ENCODE measurements around the gene CGNL1. TPM values are rescaled to one million over a fixed set of nuclear protein-coding genes. Genes with fewer than 3 reads are reported as not detected.

Gene CGNL1
- total RNA-seq, 1 donor from 2014 or later, result 31.9 TPM

- TF ChIP-seq CTCF (IDR thresholded peaks at IDR 0.05; ENCODE audit: borderline replicate concordance), result no peak
- no peak overlapping the region for H3K27ac ChIP-seq (replicated peaks)
- H3K36me3 ChIP-seq, result no peaks in the 10 kb centered on the region
- no peak overlapping the region for H3K4me3 ChIP-seq
- peaks cover 7% of the 10 kb centered on the region for H3K4me1 ChIP-seq
- no peaks in the 10 kb centered on the region for H3K9me3 ChIP-seq (replicated peaks)
- no peak for DNase-seq
- peaks cover 7% of the 10 kb centered on the region for H3K27me3 ChIP-seq (ENCODE audit: low read depth)
- intact Hi-C loops (cut with micrococcal nuclease), result no loop called here
Observed at GRCh38 chr15:57401546-57401945, 25.2 kb downstream of the CGNL1 start.

- no peaks in the 10 kb centered on the region for H3K36me3 ChIP-seq
- no peak for DNase-seq
- TF ChIP-seq CTCF (IDR thresholded peaks at IDR 0.05; ENCODE audit: borderline replicate concordance), result no peak
- peaks cover 7% of the 10 kb centered on the region for H3K4me1 ChIP-seq
- intact Hi-C loops (cut with micrococcal nuclease), result no loop called here
- H3K9me3 ChIP-seq (replicated peaks), result no peaks in the 10 kb centered on the region
- peaks cover 7% of the 10 kb centered on the region for H3K27me3 ChIP-seq (ENCODE audit: low read depth)
- H3K4me3 ChIP-seq, result no peak overlapping the region
- peak overlapping the region; percentile 52 for H3K27ac ChIP-seq (replicated peaks)
Observed at GRCh38 chr15:57403017-57403416, 26.7 kb downstream of the CGNL1 start.

GRCh38 chr15:57403566-57404325, 27.4 kb downstream of the CGNL1 start:
- DNase-seq, result no peak
- Histone ChIP-seq H3K9me3 (replicated peaks) (no peaks in the 10 kb centered on the region), H3K27ac (replicated peaks) (peak overlapping the region; percentile 52), H3K4me1 (peaks cover 7% of the 10 kb centered on the region), H3K27me3 (ENCODE audit: low read depth) (peaks cover 7% of the 10 kb centered on the region), H3K36me3 (no peaks in the 10 kb centered on the region), H3K4me3 (no peak overlapping the region)
- TF ChIP-seq CTCF (IDR thresholded peaks at IDR 0.05; ENCODE audit: borderline replicate concordance), result no peak
- intact Hi-C loops (cut with micrococcal nuclease), result no loop called here

GRCh38 chr15:57405133-57405532, 28.8 kb downstream of the CGNL1 start:
- Histone ChIP-seq H3K4me3 (no peak overlapping the region), H3K9me3 (replicated peaks) (no peaks in the 10 kb centered on the region)
- DNase-seq, result no peak

GRCh38 chr15:57406062-57406772, 29.9 kb downstream of the CGNL1 start:
- Histone ChIP-seq H3K36me3 (no peaks in the 10 kb centered on the region), H3K27me3 (ENCODE audit: low read depth) (peaks cover 7% of the 10 kb centered on the region), H3K27ac (replicated peaks) (no peak overlapping the region), H3K9me3 (replicated peaks) (no peaks in the 10 kb centered on the region), H3K4me1 (peaks cover 15% of the 10 kb centered on the region), H3K4me3 (no peak overlapping the region)
- intact Hi-C loops (cut with micrococcal nuclease), result no loop called here
- DNase-seq, result no peak
- no peak for TF ChIP-seq CTCF (IDR thresholded peaks at IDR 0.05; ENCODE audit: borderline replicate concordance)

More at GRCh38 chr15:57405133-57405532, 28.8 kb downstream of the CGNL1 start:
- Histone ChIP-seq H3K4me1 (peaks cover 7% of the 10 kb centered on the region), H3K27ac (replicated peaks) (no peak overlapping the region), H3K27me3 (ENCODE audit: low read depth) (peaks cover 7% of the 10 kb centered on the region), H3K36me3 (no peaks in the 10 kb centered on the region)
- intact Hi-C loops (cut with micrococcal nuclease), result no loop called here
- TF ChIP-seq CTCF (IDR thresholded peaks at IDR 0.05; ENCODE audit: borderline replicate concordance), result no peak
